GM19328 (cell line): Measurements from ENCODE around the gene ULK3.

Experiments used
- ATAC-seq: cut with Tn5 transposase; IDR thresholded peaks from one replicate; pipeline ENCODE4 v1.9.1; 2021; ENCODE audit warnings: mild to moderate bottlenecking, moderate library complexity; ENCODE audit not compliant: unreplicated experiment

ULK3 gene

DNA sequence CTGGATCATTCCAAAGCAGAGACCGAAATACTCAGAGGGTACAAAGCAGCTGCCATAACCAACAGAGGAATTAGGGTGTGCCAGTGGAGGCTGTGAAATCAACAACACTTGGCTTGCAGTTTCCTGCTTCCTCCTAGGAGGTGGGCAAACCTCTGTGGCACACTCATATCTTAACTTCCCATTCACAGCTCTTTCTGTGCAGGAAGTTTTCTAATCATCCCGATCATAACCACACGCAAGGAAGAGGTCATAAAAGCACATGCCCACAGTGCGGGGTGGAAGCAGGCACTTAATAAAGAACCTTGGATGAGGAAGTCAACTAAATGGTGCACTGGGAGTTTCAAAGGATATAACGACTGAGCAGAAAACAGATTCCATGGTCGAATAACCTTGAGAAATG, 25.1 kb upstream of the ULK3 start:
- no peak for ATAC-seq

DNA sequence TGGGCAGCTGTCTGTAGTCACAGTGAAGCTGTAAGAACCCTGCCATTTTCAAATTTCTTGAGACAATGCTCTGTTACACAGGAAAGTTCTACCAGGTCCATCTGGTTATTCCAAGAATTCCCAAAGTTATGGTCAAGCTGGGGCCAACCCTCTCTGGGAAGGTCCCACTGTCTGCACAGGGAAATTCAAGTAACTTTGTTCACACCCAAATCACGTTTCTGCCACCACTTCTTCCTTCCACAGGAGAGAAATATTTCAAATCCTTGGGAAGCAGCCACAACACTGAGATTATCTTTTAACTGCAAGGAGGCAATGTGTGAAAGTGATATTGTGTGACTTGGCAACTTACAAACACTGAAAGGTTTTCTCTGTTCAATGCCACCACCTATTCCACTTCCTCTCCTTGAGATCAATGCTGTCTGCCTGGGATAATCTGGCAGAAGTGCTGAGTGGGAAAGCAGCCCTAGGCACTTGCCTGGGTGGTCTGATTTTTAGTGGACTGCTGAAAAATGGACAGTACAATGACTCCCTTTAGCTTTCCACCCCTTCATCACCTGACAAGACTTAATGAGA, 24.6 kb upstream of the ULK3 start:
- ATAC-seq: no peak

DNA sequence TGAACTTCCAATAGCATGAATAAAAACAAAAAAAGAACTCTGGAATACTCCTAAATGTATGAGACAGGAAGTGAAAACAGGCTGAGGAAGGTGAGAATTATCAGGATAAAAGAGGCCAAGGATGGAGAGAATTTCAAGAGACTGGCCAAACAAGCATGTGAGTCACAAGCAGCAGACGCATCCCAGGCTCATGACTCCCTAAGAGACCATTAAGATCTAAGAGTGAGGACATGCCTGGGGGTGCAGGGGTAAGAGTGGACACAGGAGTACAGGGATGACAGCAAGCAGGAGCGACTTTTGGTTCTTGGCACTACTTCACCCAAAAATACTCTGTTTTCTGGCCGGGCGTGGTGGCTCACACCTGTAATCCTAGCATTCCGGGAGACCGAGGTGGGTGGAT, 23.1 kb upstream of the ULK3 start:
- no peak for ATAC-seq

DNA sequence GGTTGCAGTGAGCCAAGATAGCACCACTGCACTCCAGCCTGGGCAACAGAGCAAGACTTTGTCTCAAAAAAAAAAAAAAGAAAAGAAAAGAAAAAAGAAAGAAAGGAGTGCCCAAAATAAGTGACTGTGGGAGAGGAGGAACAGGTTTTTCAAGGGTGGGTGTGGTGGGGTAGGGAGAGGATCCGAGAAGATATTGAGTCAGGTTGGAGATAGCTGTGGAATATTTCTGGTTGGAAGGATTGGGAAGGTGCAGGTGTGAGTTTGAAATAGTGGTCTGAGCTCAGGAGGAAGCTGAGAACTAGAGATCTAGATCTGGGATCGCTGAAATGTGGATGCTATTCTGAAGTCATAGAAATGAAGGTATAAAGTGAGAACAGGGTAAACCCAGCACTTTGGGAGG, 22.4 kb upstream of the ULK3 start:
- no peak for ATAC-seq

DNA sequence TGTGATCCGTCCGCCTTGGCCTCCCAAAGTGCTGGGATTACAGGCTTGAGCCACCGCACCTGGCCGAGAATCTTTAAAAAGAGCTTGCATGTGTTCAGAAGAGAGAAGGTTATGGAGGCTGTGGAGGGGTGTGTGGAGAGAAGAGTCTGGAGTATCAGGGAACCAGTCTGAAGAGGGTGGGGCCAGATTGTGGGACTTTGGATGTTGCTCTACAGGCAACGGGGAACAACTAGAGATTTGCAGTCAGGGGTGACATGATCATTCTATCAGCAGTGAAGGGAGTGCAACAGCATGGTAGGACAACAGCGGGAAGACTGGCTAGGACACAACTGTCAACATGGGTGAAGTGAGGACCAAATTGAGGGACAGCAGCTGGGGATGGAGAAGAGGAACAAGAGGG, 21.3 kb upstream of the ULK3 start:
- ATAC-seq: no peak

DNA sequence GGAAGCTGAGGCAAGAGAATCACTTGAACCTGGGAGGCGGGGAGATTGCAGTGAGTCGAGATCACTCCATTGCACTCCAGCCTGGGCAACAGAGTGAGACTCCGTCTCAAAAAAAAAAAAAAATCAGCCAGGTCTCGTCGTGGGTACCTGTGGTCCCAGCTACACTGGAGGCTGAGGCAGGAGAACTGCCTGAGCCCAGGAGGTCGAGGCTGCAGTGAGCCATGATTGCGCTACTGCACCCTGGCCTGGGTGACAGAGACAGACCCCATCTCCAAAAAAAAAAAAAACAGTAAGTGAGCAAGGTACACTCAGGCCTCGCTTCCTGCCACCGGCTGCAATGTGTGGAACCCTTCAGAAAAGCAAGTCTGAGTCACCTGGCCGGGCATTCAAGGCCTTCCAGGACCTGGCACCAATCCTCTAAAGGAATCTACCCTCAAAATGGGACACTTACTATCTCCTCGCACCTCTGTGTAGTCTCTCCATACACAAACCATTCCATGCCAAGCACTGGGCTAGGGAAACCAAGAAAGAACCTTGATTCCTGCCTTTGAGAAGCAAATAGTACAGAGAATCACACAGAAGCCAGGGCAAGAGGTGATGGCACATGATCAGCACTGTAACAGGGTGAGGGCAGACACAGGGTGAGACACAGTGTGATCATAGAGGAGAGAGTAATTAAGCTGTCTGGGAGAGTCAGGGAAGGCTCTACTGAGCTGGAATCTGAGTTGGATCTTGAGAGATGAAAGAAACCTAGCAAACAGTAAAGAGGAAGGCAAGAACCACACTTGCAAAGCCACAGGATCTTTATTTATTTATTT, 20.5 kb upstream of the ULK3 start:
- no peak for ATAC-seq

DNA sequence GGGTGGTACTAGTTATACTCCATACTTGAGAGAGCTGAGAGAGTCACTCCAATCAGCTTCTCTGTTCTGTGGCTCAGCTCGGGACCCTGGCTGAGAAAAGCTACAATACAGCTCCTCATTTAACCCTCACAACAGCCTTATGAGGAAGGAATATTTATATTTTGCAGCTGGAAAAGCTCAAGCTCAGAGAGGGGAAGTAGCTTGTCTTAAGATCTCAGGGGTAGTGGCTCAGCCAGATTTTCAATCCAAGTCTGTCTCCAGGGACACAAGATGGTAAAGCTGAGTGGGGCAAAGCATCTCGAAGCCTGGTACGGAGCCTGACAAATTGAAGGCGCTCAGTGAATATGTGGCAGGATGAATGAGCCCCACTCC, 15.4 kb upstream of the ULK3 start:
- ATAC-seq: no peak

DNA sequence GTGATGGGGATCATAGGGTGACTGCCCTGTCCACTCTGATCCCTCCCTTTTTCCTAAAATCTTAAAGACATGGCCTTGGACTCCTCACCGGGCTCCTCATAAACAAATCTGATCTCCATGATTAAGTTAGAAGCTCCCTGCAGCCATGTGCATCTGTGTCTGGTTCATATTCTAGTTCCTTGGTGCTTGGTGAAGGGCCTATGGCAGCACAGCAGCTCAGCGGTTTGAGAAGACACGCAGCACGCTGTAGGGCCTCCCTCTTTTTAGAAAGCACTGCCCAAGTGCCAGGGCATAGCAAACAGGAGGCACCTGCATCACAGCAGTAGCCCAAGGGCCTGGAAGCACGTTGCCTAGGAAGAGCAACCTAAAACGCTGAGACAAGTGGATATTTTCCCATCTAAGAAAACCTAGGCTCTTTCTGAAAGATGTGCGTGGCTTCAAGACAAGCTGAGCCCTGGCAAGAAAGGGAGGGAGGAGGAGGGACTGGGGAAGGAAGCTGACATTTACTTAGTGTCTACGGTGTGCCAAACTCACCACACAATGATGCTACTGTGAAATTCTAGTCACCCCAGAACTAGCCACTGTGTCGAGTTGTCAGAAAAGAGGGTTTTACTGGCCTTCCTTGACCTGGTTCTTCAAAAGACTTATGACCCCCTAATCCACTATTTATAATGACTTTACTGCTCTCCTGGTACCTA, 14.9 kb upstream of the ULK3 start:
- no peak for ATAC-seq

DNA sequence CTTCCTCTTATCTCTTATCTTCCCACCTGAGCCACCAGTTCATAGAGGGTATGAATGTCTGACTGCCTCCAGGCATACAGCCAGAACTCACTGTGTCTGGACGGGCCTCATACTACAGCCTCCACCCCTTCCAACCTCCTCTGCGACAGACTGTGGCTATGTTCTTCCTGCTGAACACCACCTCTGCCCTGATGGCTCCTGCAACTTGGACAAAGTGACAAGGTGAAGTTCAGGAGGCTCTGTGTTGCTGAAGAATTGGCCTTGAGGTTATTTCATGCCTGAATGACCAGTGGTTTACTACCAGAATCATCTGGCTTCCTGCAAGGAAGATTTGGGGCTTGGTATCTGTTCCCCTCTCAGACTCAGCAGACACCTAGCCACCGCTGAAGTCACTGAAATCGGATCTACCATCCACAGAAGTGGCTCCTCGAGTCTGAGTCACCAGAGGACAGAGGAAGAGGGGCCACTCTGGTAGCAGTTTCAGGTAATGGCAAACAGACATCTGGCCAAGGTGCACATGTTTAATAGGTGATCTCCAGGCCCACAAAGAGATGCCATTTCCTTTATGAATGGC, 14.2 kb upstream of the ULK3 start:
- ATAC-seq: no peak

DNA sequence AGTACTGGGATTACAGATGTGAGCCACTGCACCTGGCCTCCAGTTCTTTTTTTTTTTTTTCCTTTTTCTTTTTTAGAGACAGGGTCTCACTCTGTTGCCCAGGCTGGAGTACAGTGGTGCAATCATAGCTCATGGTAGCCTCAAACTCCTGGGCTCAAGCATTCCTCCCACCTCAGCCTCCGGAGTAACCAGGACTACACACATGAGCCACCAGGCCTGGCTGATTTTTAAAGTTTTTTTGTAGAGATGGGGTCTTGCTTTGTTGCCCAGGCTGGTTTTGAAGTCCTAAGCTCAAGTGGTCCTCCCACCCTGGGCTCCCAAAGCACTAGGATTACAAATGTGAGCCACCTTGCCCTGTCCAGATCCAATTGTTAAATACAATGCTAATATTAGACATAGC, 13.6 kb upstream of the ULK3 start:
- no peak for ATAC-seq

DNA sequence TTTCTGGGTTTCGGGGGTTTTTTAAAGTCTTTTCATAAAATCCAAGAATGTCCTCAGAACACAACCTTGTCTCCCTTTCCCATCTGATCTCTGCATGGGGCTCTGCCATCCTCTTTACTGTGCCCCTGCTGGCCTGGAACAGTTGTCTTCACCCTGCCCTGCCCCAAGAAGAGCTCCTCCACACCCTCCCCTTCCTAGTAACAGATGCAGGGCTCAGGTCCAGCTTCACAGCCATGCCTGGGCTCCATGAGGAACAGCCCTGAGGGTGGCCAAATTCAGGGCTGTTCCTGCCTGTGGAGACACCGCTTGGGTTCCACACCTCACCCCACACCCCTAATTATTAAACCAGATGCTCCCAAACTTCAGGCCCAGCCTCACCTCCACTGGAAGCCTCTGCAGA, 12.9 kb upstream of the ULK3 start:
- ATAC-seq: no peak

DNA sequence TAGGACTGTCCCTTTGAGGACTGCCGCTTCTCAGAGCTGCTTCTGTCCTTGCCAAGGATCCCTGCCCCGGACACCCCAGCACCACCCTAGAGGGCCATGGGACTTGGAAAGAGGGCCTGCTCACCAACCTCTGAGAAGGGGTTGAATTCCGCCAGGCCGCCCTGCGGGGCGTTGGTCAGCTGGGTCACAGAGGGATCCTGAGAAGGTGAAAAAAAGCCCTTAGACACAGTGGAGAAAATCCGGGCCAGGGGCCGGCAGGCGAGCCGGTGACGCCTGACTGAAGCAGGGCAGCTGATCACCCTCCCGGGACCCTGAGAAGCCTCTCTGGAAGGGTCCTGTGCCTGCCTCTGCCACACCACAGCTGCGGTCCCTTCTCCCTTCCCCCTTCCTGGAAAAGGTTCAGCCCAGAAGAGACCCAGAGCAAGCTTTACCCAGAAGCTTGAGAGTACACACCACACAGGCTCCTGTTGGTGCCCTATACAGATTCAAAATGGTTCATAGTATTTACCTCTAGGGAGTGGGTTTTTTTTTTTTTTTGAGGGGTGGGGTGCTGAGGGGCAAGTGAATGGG, 11.6 kb upstream of the ULK3 start:
- no peak for ATAC-seq

DNA sequence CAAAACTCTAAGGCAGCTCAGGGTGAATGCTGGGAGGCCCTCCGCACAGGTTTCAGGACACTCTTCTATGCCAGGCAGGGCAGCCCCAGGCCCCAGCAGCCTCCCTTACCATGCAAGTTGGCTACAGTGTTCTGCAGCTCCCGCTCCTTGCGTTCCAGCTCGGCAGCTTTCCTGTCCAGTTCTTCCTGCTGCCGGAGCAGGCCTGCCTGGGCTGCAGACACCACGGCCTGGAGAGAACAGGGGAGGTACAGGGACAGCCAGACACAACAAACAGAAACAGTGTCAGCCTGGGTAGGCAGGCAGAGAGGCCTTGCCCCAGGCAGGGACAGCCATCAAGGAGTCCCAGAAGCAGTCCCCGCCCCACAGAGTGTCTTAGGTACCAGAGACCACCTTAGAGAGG, 9.0 kb upstream of the ULK3 start:
- no peak for ATAC-seq

DNA sequence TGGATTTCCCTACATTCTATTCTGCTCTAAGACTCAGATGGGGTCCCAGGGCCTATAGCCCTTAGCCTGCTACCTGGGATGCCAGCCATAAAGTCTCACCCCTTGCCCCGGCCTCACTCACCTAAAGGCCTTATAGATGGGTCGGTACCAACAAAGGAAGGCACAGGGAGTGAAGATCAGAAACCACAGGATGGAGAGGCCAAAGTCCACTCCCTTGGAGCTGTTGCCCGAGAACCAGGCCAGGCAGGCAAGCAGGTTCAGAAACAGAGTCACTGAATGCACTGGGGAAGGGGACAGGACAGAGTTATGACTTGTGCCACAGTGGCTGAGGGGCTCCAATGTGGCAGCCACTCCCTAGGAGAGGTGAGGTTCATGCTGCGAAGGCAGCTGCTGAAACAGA, 7.4 kb upstream of the ULK3 start:
- ATAC-seq: no peak

DNA sequence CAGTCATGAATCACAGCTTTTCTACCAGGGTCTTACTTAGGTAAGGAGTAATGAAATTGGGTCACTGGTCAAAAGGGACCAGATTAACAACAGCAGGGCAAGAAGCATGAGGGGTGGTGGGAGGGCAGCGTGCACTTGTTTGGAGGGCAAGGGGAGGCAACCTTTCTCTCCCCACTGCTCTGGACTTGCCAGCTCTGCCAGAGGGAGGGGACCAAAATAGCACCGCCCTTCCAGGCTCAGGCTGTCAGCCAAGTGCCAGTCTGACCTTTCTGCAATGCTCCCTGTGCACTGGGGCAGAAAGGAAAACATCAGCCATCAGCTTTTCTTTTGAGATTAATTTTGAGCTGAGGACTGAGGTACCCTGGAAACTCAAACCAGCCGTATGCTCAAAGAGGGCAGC, 4.5 kb upstream of the ULK3 start:
- ATAC-seq: no peak

DNA sequence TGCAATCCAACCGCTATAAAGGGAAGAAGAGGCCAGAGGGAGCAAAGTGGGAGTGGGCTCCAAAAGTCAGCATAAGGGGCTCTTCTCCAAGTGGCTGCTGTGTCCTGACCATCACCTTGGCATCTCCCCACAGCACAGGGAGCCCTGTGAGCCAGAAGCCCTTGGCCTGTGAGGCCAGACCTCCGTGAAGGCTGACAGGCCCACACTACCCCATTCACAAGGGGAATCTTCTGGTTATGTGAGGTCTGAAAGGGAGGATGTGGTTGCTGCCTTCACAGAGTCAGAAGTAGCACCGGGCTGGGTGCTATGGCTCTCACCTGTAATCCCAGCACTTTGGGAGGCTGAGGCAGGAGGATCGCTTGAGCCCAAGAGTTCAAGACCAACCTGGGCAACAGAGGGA, 2.6 kb upstream of the ULK3 start:
- ATAC-seq: no peak

DNA sequence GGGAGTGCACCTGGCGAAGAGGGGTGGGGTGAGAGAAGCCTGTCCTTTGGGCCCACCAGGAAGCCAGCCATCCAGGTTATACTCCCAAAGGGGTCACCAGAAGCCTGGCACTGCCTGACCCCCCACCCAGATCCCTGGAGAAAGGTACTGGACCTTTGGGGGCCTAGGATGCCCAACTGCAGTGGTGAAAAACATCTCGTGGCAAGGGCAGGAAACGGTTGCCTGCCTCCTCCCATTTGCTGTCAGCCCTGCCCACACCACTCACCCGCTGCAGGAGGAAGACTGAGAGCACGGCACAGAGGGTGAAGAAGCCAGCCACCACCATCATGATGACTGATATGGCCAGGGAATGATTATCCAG, 2.2 kb upstream of the ULK3 start:
- ATAC-seq: no peak

DNA sequence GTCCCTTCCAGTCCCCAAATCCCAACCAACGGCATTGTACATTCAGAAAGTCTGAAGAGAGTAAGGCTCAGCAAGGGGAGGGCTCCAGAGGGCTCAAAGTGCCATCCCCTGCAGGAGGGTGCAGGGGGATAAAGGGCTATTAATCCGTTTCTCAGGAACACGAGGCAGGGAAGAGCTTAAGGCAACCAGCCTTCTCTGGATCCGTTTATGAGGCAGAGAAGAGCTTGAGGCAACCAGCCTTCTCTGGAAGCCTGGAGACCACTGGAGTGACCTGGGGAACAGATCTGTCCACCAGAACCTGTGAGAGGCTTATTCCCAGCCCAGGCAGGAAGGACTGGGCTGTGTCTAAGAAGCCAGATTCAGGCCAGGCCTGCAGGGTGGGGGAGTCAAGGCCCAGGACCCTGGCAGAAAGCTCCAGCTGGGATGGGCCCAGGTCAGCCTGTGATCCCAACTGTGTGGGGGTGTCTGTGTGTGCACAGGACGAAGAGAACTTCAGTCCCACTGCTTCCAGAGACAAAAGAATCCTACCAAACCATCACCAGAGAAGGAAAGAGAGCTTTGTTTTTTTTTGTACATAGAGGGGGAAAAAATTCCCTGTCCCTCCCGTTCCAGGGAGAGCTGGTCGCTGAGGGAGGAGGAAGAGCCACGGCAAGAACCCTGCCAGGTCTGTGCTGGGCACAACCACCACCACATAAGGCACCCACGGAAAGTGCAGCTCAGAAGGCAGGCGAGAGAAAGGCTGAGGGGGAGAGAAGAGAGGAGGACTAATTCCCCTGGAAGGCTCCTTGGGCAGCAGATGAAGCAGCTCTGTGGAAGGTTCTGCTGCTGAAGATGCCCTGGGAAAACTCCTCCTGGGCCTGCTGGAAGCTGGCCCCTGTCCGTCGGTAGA, 1.6 kb upstream of the ULK3 start:
- no peak for ATAC-seq

DNA sequence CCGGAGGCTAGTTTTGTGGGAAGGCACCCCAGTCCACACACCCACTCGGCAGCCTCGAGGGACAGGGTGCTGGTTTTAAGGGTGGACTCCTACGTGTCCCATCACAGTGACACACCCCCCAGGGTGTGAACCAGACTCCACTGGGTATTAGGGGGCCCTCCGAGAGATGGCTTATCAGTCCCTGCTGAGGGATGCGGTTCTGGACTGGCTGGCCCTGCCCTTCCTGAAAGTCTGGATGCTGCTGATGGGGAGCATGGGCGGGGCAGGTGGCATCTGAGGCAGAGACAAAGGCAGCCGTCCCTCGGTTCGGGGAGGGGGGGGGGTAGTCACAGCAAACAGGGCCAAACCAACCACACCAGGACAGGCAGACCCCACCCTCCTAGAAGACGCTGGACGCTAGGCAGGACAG, 939 bp upstream of the ULK3 start:
- no peak for ATAC-seq

DNA sequence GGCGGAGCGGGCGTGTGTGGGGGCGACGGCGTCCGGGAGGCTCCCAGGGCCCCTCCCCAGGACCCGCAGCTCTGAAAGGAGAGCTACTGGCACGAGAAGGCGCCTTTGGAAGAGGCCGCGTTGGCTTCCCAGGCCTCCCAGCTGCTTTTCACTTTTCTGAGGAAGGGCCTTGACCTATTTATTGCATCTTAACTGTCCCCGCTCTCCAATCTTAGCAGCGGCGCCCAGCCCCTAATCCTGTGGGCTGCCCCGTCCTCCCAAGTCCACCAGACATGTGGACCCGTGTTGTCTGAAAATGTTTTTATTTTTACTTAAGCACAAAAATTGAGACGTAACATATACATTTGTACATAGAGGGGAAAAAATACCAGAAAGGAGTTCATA, 481 bp upstream of the ULK3 start:
- ATAC-seq: no peak

DNA sequence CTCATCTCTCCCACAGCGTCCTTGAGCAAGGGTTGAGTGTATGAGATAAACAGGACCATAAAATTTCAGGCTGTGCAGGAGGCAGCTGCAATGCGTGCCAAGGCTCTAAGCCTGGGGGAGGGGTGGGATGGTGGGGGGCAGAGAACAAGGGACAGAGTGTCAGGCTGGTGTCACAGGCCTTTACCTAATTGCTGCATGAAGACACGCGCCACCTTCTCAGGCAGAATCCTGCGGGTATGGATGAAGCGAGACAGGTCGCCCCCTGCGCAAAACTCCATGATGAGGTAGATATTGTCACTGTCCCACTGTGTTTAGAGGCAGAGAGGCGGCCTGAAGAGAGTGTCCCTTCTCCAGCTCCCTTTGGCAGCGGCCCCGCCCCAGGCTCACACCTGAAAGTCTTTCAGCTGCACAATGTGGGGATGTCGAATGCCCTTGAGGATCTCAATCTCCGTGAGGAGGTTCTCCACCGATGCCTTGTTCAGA, 1.0 kb downstream of the ULK3 start:
- no peak for ATAC-seq
